ENCODE data around the gene SSH2.

DNA sequence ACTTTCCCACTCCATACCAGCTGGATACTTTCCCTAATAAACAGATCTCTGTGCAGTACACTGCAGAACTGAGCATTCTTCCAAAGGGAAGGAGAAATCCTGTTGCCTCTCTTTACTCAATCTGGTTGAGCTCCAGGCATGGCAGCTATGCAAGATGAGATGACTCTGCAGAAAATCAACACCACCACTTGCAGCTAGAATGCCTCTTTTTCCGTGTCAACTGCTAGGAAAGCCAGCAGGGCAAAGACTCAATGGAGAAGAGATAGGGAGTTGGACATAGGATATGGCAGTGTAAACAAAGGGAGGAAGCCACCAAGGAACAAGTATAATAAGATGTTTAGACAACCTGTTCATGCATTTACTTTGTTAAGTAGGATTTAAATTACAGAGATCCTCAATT, 266.9 kb downstream of the SSH2 start:
- no peak for TF ChIP-seq EZH2 (IDR thresholded peaks at IDR 0.05; ENCODE audit: borderline replicate concordance)
- TF ChIP-seq, protein P1, sequence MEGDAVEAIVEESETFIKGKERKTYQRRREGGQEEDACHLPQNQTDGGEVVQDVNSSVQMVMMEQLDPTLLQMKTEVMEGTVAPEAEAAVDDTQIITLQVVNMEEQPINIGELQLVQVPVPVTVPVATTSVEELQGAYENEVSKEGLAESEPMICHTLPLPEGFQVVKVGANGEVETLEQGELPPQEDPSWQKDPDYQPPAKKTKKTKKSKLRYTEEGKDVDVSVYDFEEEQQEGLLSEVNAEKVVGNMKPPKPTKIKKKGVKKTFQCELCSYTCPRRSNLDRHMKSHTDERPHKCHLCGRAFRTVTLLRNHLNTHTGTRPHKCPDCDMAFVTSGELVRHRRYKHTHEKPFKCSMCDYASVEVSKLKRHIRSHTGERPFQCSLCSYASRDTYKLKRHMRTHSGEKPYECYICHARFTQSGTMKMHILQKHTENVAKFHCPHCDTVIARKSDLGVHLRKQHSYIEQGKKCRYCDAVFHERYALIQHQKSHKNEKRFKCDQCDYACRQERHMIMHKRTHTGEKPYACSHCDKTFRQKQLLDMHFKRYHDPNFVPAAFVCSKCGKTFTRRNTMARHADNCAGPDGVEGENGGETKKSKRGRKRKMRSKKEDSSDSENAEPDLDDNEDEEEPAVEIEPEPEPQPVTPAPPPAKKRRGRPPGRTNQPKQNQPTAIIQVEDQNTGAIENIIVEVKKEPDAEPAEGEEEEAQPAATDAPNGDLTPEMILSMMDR (IDR thresholded peaks at IDR 0.05; ENCODE audit: poor library complexity): no peak
